Neural progenitor cell (in vitro differentiated cells): ENCODE measurements around the gene METTL21A. TPM values are rescaled to one million over a fixed set of nuclear protein-coding genes. Genes with fewer than 3 reads are reported as not detected.
A peak's percentile ranks its signal among the peaks of the same experiment; 100 is the strongest.

Source experiments
- DNase-seq: peaks from one replicate; pipeline ENCODE4 v3.0.0-alpha.2; 2016; ENCODE audit warnings: low spot score
- H2AFZ ChIP-seq: fragments of 200-600 bp; sonication (generic); replicated peaks from 2 replicates; pipeline ENCODE4 v1.6.1; 2016; ENCODE audit warnings: antibody characterized with exemption
- H3F3A ChIP-seq: fragments of 200-600 bp; sonication (generic); 2 replicates; pipeline ENCODE4 v1.6.1; 2016; ENCODE audit warnings: antibody characterized with exemption, low read depth
- H3K27ac ChIP-seq: fragments of 200-600 bp; sonication (generic); 2 replicates; pipeline ENCODE4 v1.5.1; 2016; ENCODE audit warnings: mild to moderate bottlenecking
- H3K27me3 ChIP-seq: fragments of 200-600 bp; sonication (generic); 2 replicates; pipeline ENCODE4 v1.6.1; 2016; ENCODE audit warnings: mild to moderate bottlenecking, moderate library complexity
- H3K36me3 ChIP-seq: fragments of 200-600 bp; sonication (generic); 2 replicates; pipeline ENCODE4 v1.5.1; 2016
- H3K4me1 ChIP-seq: fragments of 200-600 bp; sonication (generic); 2 replicates; pipeline ENCODE4 v1.6.1; 2016; ENCODE audit warnings: mixed run types
- H3K4me2 ChIP-seq: fragments of 200-600 bp; sonication (generic); 2 replicates; pipeline ENCODE4 v1.6.1; 2016
- H3K4me3 ChIP-seq: fragments of 200-600 bp; sonication (generic); 2 replicates; pipeline ENCODE4 v1.5.1; 2016
- H3K79me2 ChIP-seq: fragments of 200-600 bp; sonication (generic); 2 replicates; pipeline ENCODE4 v1.6.1; 2016; ENCODE audit warnings: low read depth
- H3K9ac ChIP-seq: fragments of 200-600 bp; sonication (generic); 2 replicates; pipeline ENCODE4 v1.6.1; 2016
- H3K9me3 ChIP-seq: fragments of 200-600 bp; sonication (generic); 2 replicates; pipeline ENCODE4 v1.5.1; 2016; ENCODE audit warnings: low read depth
- H4K20me1 ChIP-seq: fragments of 200-600 bp; sonication (generic); 2 replicates; pipeline ENCODE4 v1.6.1; 2016; ENCODE audit warnings: low read depth
- H3K27ac Mint-ChIP-seq: 3 replicates; pipeline ENCODE4 v1.8.0; 2021; ENCODE audit warnings: mixed read lengths
- H3K27me3 Mint-ChIP-seq: 2 replicates; pipeline ENCODE4 v1.8.0; 2022; ENCODE audit warnings: low read depth, mild to moderate bottlenecking, inconsistent platforms, moderate library complexity, mixed read lengths; ENCODE audit not compliant: insufficient read depth
- H3K36me3 Mint-ChIP-seq: 3 replicates; pipeline ENCODE4 v1.8.0; 2021; ENCODE audit warnings: mixed read lengths
- H3K4me1 Mint-ChIP-seq: 3 replicates; pipeline ENCODE4 v1.8.0; 2021; ENCODE audit warnings: mixed read lengths
- H3K4me3 Mint-ChIP-seq: 3 replicates; pipeline ENCODE4 v1.8.0; 2021; ENCODE audit warnings: mild to moderate bottlenecking, moderate library complexity, mixed read lengths
- H3K9me3 Mint-ChIP-seq: 3 replicates; pipeline ENCODE4 v1.8.0; 2020; ENCODE audit warnings: mixed read lengths
- EZH2 ChIP-seq: fragments of 200-600 bp; sonication (generic); IDR thresholded peaks from 2 replicates; pipeline ENCODE4 v1.6.1; 2017; ENCODE audit warnings: antibody characterized with exemption, mild to moderate bottlenecking, moderate library complexity
- EZH2phosphoT487 ChIP-seq: fragments of 200-600 bp; sonication (generic); IDR thresholded peaks from 2 replicates; pipeline ENCODE4 v1.6.1; 2017; ENCODE audit warnings: antibody characterized with exemption
- total RNA-seq: library from RNA; depleted of rRNA; stranded (reverse); fragments of >200 nt; gene quantifications from 2 replicates; pipeline ENCODE4 v1.2.3, GENCODE V29; 2015; ENCODE audit warnings: low replicate concordance
- TF ChIP-seq, protein P1 (sequence below): fragments of 200-600 bp; sonication (generic); IDR thresholded peaks from 2 replicates; pipeline ENCODE4 v1.5.1; 2017; ENCODE audit warnings: antibody characterized with exemption, mild to moderate bottlenecking

Gene METTL21A
- total RNA-seq, 1 donor from 2014 or later, result 65.2 TPM

DNA sequence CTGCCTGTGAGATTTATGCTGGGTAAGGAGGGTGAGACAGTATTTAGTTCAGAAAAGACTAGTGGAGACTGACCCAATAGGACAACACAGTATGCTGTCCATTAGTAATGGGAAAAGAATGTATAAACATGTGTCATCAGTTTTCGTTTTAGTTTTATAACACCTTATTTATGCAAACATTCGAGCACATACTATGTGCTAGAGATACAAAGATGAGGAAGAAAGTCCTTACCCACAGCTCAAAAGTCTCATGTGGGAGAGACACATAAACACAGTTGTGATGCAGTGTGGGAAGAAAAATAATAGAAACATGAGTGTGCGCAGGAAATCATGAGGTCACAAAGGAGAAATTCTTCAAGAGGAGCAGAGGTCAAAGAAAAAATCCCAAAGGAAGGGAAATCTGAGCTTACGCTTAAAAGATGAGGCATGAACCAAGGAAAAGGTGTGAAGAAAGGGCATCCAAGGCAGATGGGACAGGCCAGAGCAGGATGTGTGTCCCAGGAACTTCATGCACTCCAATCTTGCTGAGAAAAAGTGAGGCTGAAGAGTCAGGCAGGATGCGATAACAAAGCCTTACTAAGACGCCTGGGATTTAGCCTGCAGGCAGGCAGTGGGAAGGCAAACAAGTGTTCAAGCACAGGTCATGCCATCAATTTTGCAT, 8.1 kb downstream of the METTL21A start:
- TF ChIP-seq, protein P1, sequence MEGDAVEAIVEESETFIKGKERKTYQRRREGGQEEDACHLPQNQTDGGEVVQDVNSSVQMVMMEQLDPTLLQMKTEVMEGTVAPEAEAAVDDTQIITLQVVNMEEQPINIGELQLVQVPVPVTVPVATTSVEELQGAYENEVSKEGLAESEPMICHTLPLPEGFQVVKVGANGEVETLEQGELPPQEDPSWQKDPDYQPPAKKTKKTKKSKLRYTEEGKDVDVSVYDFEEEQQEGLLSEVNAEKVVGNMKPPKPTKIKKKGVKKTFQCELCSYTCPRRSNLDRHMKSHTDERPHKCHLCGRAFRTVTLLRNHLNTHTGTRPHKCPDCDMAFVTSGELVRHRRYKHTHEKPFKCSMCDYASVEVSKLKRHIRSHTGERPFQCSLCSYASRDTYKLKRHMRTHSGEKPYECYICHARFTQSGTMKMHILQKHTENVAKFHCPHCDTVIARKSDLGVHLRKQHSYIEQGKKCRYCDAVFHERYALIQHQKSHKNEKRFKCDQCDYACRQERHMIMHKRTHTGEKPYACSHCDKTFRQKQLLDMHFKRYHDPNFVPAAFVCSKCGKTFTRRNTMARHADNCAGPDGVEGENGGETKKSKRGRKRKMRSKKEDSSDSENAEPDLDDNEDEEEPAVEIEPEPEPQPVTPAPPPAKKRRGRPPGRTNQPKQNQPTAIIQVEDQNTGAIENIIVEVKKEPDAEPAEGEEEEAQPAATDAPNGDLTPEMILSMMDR, result no peak
- TF ChIP-seq EZH2 (no peak), EZH2phosphoT487 (no peak)
- H3K27ac Mint-ChIP-seq, result no peak overlapping the region
- Histone ChIP-seq H3K79me2 (no peaks in the 10 kb centered on the region), H3K4me1 (no peaks in the 10 kb centered on the region), H3K36me3 (peaks cover 10% of the 10 kb centered on the region), H3K4me3 (no peak overlapping the region), H3K9me3 (no peaks in the 10 kb centered on the region), H4K20me1 (no peaks in the 10 kb centered on the region), H3K27ac (no peak overlapping the region), H2AFZ (no peak overlapping the region), H3K4me2 (no peak overlapping the region), H3F3A (no peaks in the 10 kb centered on the region), H3K27me3 (no peaks in the 10 kb centered on the region), H3K9ac (no peak overlapping the region)
- DNase-seq, result peak; percentile 8
- H3K4me1 Mint-ChIP-seq, result no peaks in the 10 kb centered on the region
- H3K36me3 Mint-ChIP-seq, result peaks cover 38% of the 10 kb centered on the region
- H3K9me3 Mint-ChIP-seq, result no peaks in the 10 kb centered on the region
- H3K27me3 Mint-ChIP-seq, result peaks cover 5% of the 10 kb centered on the region
- H3K4me3 Mint-ChIP-seq, result no peak overlapping the region

DNA sequence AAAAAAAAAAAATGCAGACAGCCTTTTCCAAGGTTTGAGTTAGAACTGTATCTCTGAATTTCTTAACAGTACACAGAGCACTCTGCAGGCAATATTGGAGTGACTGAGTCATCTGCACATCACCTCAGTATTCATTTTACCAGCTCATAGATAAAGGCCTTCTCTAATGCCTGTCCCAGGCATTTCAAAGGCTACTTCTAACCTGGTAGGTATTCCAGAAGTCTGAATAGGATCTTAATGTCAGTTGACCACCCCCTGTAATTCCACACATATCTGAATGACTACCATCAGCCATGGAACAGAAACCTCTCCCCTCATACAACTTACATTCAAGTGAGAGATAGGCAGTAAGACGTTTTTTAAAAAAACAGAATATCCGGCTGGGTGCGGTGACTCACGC, 9.0 kb downstream of the METTL21A start:
- Histone ChIP-seq H4K20me1 (no peaks in the 10 kb centered on the region), H3K27me3 (no peaks in the 10 kb centered on the region), H3K79me2 (no peaks in the 10 kb centered on the region), H3F3A (no peaks in the 10 kb centered on the region), H3K4me1 (no peaks in the 10 kb centered on the region), H3K4me3 (no peak overlapping the region), H3K36me3 (peaks cover 8% of the 10 kb centered on the region), H3K9me3 (no peaks in the 10 kb centered on the region), H3K27ac (no peak overlapping the region), H3K4me2 (no peak overlapping the region), H3K9ac (no peak overlapping the region), H2AFZ (no peak overlapping the region)
- Mint-ChIP-seq H3K9me3 (no peaks in the 10 kb centered on the region), H3K27me3 (peaks cover 5% of the 10 kb centered on the region), H3K27ac (no peak overlapping the region), H3K4me1 (no peaks in the 10 kb centered on the region), H3K4me3 (no peak overlapping the region), H3K36me3 (peaks cover 31% of the 10 kb centered on the region)
- TF ChIP-seq EZH2phosphoT487 (no peak), EZH2 (no peak)
- TF ChIP-seq, protein P1, result no peak
- no peak for DNase-seq

DNA sequence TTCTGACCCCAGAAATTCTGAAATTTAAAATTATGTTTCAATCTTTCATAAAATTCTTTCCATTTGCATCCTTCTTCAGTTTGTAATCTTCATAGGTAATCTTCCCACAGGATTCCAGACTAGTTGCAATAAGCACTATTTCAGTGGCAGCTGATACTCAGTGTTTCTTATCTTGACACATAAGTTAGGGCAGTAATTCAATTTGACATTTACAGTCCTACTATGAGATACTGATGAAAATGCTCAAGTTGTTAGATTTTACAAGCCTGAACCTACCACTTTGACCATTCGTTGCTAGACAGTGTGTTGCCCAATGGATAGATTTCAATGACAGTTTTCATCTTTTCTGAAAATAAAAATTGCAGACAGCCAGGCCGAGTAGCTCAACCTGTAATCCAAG, 10.4 kb downstream of the METTL21A start:
- H3K4me2 ChIP-seq, result no peak overlapping the region
- TF ChIP-seq EZH2phosphoT487, result no peak
- TF ChIP-seq EZH2, result no peak
- TF ChIP-seq, protein P1, result no peak
- no peak for DNase-seq
- Mint-ChIP-seq H3K27me3 (peaks cover 3% of the 10 kb centered on the region), H3K4me1 (no peaks in the 10 kb centered on the region), H3K9me3 (no peaks in the 10 kb centered on the region), H3K27ac (no peak overlapping the region), H3K36me3 (peaks cover 23% of the 10 kb centered on the region), H3K4me3 (no peak overlapping the region)
- H4K20me1 ChIP-seq, result no peaks in the 10 kb centered on the region
- H3K9me3 ChIP-seq, result no peaks in the 10 kb centered on the region
- H3K79me2 ChIP-seq, result no peaks in the 10 kb centered on the region
- H3K4me3 ChIP-seq, result no peak overlapping the region
- H3K4me1 ChIP-seq, result no peaks in the 10 kb centered on the region
- no peak overlapping the region for H2AFZ ChIP-seq
- no peak overlapping the region for H3K9ac ChIP-seq
- no peaks in the 10 kb centered on the region for H3K27me3 ChIP-seq
- no peaks in the 10 kb centered on the region for H3F3A ChIP-seq
- H3K27ac ChIP-seq, result no peak overlapping the region
- H3K36me3 ChIP-seq, result no peaks in the 10 kb centered on the region
